ENCODE results near the gene IL13.

DNA sequence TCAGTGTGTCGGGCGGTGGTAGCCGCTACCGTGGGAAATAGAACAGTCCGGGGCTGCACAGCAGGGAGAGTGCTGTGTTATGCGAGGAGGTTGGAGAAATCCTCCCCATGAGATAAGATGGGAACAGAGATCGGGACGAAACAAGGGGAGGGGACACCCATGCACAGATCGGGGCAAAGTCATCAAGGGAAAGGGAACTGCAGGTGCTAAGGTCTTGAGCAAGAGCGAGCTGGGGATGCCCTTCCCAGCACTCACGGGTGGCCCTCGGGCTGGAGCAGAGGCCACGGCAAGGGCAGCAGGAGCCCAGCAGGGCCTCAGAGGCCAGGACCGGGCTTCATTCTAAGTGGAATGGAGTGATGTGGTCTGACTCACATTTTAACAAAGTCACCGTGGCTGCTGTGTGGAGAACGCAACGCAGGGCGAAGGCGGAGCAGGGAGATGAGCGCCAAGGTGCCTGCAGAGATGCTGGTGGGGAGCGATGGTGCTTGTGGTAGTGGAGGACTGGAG, 7.7 kb downstream of the IL13 start:
- TF ChIP-seq NR1H2 (CRISPR knock-in tag; IDR thresholded peaks at IDR 0.05) (no peak), ZBTB21 (CRISPR knock-in tag; IDR thresholded peaks at IDR 0.05; ENCODE audit: borderline replicate concordance) (no peak), ZNF263 (CRISPR knock-in tag; IDR thresholded peaks at IDR 0.05; ENCODE audit: low read depth) (no peak), NR3C1 (CRISPR knock-in tag; conservative IDR thresholded peaks at IDR 0.05; ENCODE audit: low read depth) (no peak), TEAD4 (CRISPR knock-in tag; IDR thresholded peaks at IDR 0.05) (no peak), ELF4 (CRISPR knock-in tag; IDR thresholded peaks at IDR 0.05; ENCODE audit: low read depth) (no peak), FOXK1 (CRISPR knock-in tag; IDR thresholded peaks at IDR 0.05) (no peak)
- TF ChIP-seq, protein P1, sequence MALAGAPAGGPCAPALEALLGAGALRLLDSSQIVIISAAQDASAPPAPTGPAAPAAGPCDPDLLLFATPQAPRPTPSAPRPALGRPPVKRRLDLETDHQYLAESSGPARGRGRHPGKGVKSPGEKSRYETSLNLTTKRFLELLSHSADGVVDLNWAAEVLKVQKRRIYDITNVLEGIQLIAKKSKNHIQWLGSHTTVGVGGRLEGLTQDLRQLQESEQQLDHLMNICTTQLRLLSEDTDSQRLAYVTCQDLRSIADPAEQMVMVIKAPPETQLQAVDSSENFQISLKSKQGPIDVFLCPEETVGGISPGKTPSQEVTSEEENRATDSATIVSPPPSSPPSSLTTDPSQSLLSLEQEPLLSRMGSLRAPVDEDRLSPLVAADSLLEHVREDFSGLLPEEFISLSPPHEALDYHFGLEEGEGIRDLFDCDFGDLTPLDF (CRISPR knock-in tag; IDR thresholded peaks at IDR 0.05), result no peak
- TF ChIP-seq, protein P2, sequence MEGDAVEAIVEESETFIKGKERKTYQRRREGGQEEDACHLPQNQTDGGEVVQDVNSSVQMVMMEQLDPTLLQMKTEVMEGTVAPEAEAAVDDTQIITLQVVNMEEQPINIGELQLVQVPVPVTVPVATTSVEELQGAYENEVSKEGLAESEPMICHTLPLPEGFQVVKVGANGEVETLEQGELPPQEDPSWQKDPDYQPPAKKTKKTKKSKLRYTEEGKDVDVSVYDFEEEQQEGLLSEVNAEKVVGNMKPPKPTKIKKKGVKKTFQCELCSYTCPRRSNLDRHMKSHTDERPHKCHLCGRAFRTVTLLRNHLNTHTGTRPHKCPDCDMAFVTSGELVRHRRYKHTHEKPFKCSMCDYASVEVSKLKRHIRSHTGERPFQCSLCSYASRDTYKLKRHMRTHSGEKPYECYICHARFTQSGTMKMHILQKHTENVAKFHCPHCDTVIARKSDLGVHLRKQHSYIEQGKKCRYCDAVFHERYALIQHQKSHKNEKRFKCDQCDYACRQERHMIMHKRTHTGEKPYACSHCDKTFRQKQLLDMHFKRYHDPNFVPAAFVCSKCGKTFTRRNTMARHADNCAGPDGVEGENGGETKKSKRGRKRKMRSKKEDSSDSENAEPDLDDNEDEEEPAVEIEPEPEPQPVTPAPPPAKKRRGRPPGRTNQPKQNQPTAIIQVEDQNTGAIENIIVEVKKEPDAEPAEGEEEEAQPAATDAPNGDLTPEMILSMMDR (IDR thresholded peaks at IDR 0.05), result no peak
- TF ChIP-seq, protein P3, sequence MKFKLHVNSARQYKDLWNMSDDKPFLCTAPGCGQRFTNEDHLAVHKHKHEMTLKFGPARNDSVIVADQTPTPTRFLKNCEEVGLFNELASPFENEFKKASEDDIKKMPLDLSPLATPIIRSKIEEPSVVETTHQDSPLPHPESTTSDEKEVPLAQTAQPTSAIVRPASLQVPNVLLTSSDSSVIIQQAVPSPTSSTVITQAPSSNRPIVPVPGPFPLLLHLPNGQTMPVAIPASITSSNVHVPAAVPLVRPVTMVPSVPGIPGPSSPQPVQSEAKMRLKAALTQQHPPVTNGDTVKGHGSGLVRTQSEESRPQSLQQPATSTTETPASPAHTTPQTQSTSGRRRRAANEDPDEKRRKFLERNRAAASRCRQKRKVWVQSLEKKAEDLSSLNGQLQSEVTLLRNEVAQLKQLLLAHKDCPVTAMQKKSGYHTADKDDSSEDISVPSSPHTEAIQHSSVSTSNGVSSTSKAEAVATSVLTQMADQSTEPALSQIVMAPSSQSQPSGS (CRISPR knock-in tag; IDR thresholded peaks at IDR 0.05; ENCODE audit: borderline replicate concordance, low read depth), result no peak
- TF ChIP-seq, protein P4, sequence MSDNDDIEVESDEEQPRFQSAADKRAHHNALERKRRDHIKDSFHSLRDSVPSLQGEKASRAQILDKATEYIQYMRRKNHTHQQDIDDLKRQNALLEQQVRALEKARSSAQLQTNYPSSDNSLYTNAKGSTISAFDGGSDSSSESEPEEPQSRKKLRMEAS (CRISPR knock-in tag; IDR thresholded peaks at IDR 0.05), result no peak
- TF ChIP-seq, protein P5, sequence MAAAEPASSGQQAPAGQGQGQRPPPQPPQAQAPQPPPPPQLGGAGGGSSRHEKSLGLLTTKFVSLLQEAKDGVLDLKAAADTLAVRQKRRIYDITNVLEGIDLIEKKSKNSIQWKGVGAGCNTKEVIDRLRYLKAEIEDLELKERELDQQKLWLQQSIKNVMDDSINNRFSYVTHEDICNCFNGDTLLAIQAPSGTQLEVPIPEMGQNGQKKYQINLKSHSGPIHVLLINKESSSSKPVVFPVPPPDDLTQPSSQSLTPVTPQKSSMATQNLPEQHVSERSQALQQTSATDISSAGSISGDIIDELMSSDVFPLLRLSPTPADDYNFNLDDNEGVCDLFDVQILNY (CRISPR knock-in tag; IDR thresholded peaks at IDR 0.05), result no peak

Measured in WTC11 (cell line).